22Rv1 (cell line): ENCODE measurements around the gene NRG3.

Experiments used
- ZFX ChIP-seq: fragments of 450-650 bp; IDR thresholded peaks from 2 replicates; pipeline ENCODE4 v1.6.1; 2017; ENCODE audit warnings: antibody characterized with exemption, borderline replicate concordance
- TF ChIP-seq, protein P1 (sequence below): fragments of 450-650 bp; IDR thresholded peaks from 2 replicates; pipeline ENCODE4 v1.5.1; 2017; ENCODE audit warnings: mild to moderate bottlenecking

DNA sequence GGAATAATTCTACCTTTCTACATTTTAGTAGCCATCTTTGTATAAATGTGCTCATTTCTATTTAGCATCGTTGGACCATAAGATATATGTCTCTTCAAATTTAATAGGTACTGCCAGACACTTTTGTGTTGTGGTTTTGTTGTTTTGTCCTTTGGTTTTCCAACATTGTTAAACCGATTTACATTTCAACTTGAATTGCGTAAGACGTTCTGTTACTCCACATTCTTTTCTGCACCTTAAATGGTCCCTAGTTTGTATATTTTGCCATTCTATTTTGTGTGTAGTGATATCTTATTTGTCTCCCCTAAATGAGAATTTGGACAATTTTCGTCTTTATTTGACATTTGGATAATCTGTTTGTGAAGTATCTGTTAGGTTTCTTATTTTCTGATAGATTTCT lies 1015.6 kb downstream of the NRG3 start:
- TF ChIP-seq, protein P1, sequence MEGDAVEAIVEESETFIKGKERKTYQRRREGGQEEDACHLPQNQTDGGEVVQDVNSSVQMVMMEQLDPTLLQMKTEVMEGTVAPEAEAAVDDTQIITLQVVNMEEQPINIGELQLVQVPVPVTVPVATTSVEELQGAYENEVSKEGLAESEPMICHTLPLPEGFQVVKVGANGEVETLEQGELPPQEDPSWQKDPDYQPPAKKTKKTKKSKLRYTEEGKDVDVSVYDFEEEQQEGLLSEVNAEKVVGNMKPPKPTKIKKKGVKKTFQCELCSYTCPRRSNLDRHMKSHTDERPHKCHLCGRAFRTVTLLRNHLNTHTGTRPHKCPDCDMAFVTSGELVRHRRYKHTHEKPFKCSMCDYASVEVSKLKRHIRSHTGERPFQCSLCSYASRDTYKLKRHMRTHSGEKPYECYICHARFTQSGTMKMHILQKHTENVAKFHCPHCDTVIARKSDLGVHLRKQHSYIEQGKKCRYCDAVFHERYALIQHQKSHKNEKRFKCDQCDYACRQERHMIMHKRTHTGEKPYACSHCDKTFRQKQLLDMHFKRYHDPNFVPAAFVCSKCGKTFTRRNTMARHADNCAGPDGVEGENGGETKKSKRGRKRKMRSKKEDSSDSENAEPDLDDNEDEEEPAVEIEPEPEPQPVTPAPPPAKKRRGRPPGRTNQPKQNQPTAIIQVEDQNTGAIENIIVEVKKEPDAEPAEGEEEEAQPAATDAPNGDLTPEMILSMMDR = no peak
- no peak for TF ChIP-seq ZFX
